ENCODE data around the gene ARSG. TPM values are rescaled to one million over a fixed set of nuclear protein-coding genes. Genes with fewer than 3 reads are reported as not detected.

Gene ARSG
- total and polyA plus RNA-seq, 10 of the 15 experiments (the other 5 are each of a cell fraction or from before 2014, with no cell fraction given) = 2.9 to 13.5 (median 7.6) TPM

GRCh38 chr17:68315930-68316329, 24.6 kb downstream of the ARSG start:
- Histone ChIP-seq H3K9ac (ENCODE audit: control insufficient read depth, insufficient read depth, low read length) (no peak overlapping the region), H3K9me3 (replicated peaks; ENCODE audit: control insufficient read depth, insufficient read depth, low read length) (no peaks in the 10 kb centered on the region), H3K4me2 (ENCODE audit: control insufficient read depth, insufficient read depth) (no peak overlapping the region), H3K27me3 (replicated peaks in 1 of 2; ENCODE audit: control insufficient read depth in 2 of 2, insufficient read depth in 2 of 2, low read length in 1 of 2) (no peaks in the 10 kb centered on the region), H2AFZ (ENCODE audit: control insufficient read depth, low read depth, low read length) (no peak overlapping the region), H3K4me1 (ENCODE audit: control insufficient read depth, insufficient read depth, low read length) (peaks cover 3% of the 10 kb centered on the region; the same call in 1 of the 2 replicates), H3K27ac (ENCODE audit: control insufficient read depth, insufficient read depth) (no peak overlapping the region), H4K20me1 (ENCODE audit: control insufficient read depth, insufficient read depth) (no peaks in the 10 kb centered on the region), H3K4me3 (no peak overlapping the region), H3K36me3 (ENCODE audit: control insufficient read depth in 2 of 2, insufficient read depth in 2 of 2, low read length in 1 of 2) (no peaks in the 10 kb centered on the region), H3K79me2 (ENCODE audit: control insufficient read depth, insufficient read depth, low read length) (no peaks in the 10 kb centered on the region)
- in situ Hi-C loops (cut with MboI) = no loop called here
- TF ChIP-seq SUZ12 (IDR thresholded peaks at IDR 0.05; ENCODE audit: unreplicated experiment) (no peak), ZNF622 (IDR thresholded peaks at IDR 0.05) (no peak)
- CTCF ChIA-PET = interaction anchor here (1.1 kb wide), 1 partner anchor 39 kb away, joined by 5 read pairs; no protein-coding TSS in a partner anchor
- 89% methylated on average over 4 of the region's 4 CpGs for WGBS (ENCODE audit: insufficient coverage, insufficient replicate concordance, low lambda C conversion rate, missing lambda C conversion rate)
- FAIRE-seq = no peak
- intact Hi-C loops (cut with micrococcal nuclease; ENCODE audit: unreplicated experiment) = no loop called here
- POLR2A ChIA-PET = no interaction called here
- RAD21 ChIA-PET (ENCODE audit: unreplicated experiment) = no interaction called here
- DNase-seq (ENCODE audit: low read depth, low spot score) = no peak
- ATAC-seq = no peak
- SMC1A ChIA-PET (ENCODE audit: uncharacterized antibody, unreplicated experiment) = no interaction called here
- BruUV-seq (replicated peaks) = no TSS peak

GRCh38 chr17:68317458-68317857, 26.2 kb downstream of the ARSG start:
- in situ Hi-C loops (cut with MboI) (no loop called here), intact Hi-C loops (cut with micrococcal nuclease; ENCODE audit: unreplicated experiment) (no loop called here)
- H3K27ac ChIP-seq (ENCODE audit: control insufficient read depth, insufficient read depth) = no peak overlapping the region
- 91% methylated on average over 6 of the region's 6 CpGs for WGBS (ENCODE audit: insufficient coverage, insufficient replicate concordance, low lambda C conversion rate, missing lambda C conversion rate)
- ATAC-seq = no peak
- H3K4me2 ChIP-seq (ENCODE audit: control insufficient read depth, insufficient read depth) = no peak overlapping the region
- H4K20me1 ChIP-seq (ENCODE audit: control insufficient read depth, insufficient read depth) = no peaks in the 10 kb centered on the region
- ChIA-PET CTCF (no interaction called here), RAD21 (ENCODE audit: unreplicated experiment) (no interaction called here), POLR2A (interaction anchor here (0.6 to 0.7 kb wide), 2 partner anchors 21 to 25 kb away, joined by 3 to 6 read pairs; no protein-coding TSS in a partner anchor), SMC1A (ENCODE audit: uncharacterized antibody, unreplicated experiment) (interaction anchor here (0.6 to 0.7 kb wide), 2 partner anchors 42 to 1292 kb away, joined by 4 read pairs; no protein-coding TSS in a partner anchor)
- H3K4me3 ChIP-seq = no peak overlapping the region
- H3K79me2 ChIP-seq (ENCODE audit: control insufficient read depth, insufficient read depth, low read length) = no peaks in the 10 kb centered on the region
- FAIRE-seq = no peak
- peaks cover 3% of the 10 kb centered on the region; the same call in 1 of the 2 replicates for H3K4me1 ChIP-seq (ENCODE audit: control insufficient read depth, insufficient read depth, low read length)
- no peaks in the 10 kb centered on the region for H3K9me3 ChIP-seq (replicated peaks; ENCODE audit: control insufficient read depth, insufficient read depth, low read length)
- H3K27me3 ChIP-seq (replicated peaks in 1 of 2; ENCODE audit: control insufficient read depth in 2 of 2, insufficient read depth in 2 of 2, low read length in 1 of 2) = no peaks in the 10 kb centered on the region
- no peak overlapping the region for H3K9ac ChIP-seq (ENCODE audit: control insufficient read depth, insufficient read depth, low read length)
- H3K36me3 ChIP-seq (ENCODE audit: control insufficient read depth in 2 of 2, insufficient read depth in 2 of 2, low read length in 1 of 2) = no peaks in the 10 kb centered on the region
- H2AFZ ChIP-seq (ENCODE audit: control insufficient read depth, low read depth, low read length) = no peak overlapping the region
- no peak for DNase-seq (ENCODE audit: low read depth, low spot score)
- BruUV-seq (replicated peaks) = no TSS peak
- TF ChIP-seq HDAC2 (IDR thresholded peaks at IDR 0.05) (no peak), E4F1 (IDR thresholded peaks at IDR 0.05; ENCODE audit: borderline replicate concordance, partially characterized antibody) (no peak), MYC (IDR thresholded peaks at IDR 0.05; ENCODE audit: insufficient read depth, insufficient read length, insufficient replicate concordance, low read length, severe bottlenecking) (no peak), MEF2A (IDR thresholded peaks at IDR 0.05; ENCODE audit: insufficient read depth, low read depth, low read length) (no peak), RBBP5 (conservative IDR thresholded peaks at IDR 0.05) (no peak), SUZ12 (IDR thresholded peaks at IDR 0.05; ENCODE audit: unreplicated experiment) (no peak), SRF (IDR thresholded peaks at IDR 0.05; ENCODE audit: low read depth in 2 of 2, low read length in 2 of 2) (no peak), TCF3 (IDR thresholded peaks at IDR 0.05; ENCODE audit: borderline replicate concordance, insufficient read depth, low read depth, low read length) (no peak), IRF5 (IDR thresholded peaks at IDR 0.05; ENCODE audit: borderline replicate concordance) (no peak), TCF12 (IDR thresholded peaks at IDR 0.05; ENCODE audit: low read depth, low read length) (no peak), RELB (IDR thresholded peaks at IDR 0.05; ENCODE audit: low read depth) (no peak), SREBF2 (IDR thresholded peaks at IDR 0.05; ENCODE audit: low read length) (no peak)
